Suprapubic skin (tissue), 3 donors: ENCODE data around the gene NPHP4.

Experiments used
- CTCF ChIP-seq, 2 donors: fragments of 200-600 bp in 1 of 2; fragments of 450-650 bp in 1 of 2; sonication (generic) in 1 of 2; IDR thresholded peaks; one replicate each; pipeline ENCODE4 v1.5.1; 2016 to 2019; ENCODE audit warnings: antibody characterized with exemption in 2 of 2, mild to moderate bottlenecking in 1 of 2, moderate library complexity in 1 of 2
- EP300 ChIP-seq: sonication (generic); formaldehyde crosslinking; IDR thresholded peaks from one replicate; pipeline ENCODE4 v1.6.1; 2017; ENCODE audit warnings: antibody characterized with exemption

- TF ChIP-seq CTCF (IDR thresholded peaks at IDR 0.05) (no peak), EP300 (no peak)
These were observed 43.1 kb upstream of the NPHP4 start for GRCh38 chr1:6035303-6035702.
